HepG2 (cell line): ENCODE results near the gene TMEM167B. TPM values are rescaled to one million over a fixed set of nuclear protein-coding genes. Genes with fewer than 3 reads are reported as not detected.

Source experiments
- GATAD2A ChIP-seq: IDR thresholded peaks from 2 replicates; pipeline ENCODE4 v1.6.1; 2016
- HNRNPH1 ChIP-seq: fragments of 200-400 bp; formaldehyde crosslinking; optimal IDR thresholded peaks from 2 replicates; pipeline ENCODE3; 2017; ENCODE audit warnings: mild to moderate bottlenecking, low read depth, low read length
- IRF1 ChIP-seq: sonication (generic); formaldehyde crosslinking; IDR thresholded peaks from 2 replicates; pipeline ENCODE4 v1.4.0; 2020; ENCODE audit warnings: low read depth, mild to moderate bottlenecking, missing genetic modification reagents
- MAZ ChIP-seq, 2 experiments: sonication (generic) in 1 of 2; formaldehyde crosslinking in 1 of 2; IDR thresholded peaks; 2 replicates each; pipeline versions ENCODE4 v1.5.0 to v1.6.1; 2012 to 2020; ENCODE audit warnings: low read depth in 2 of 2, mild to moderate bottlenecking in 2 of 2, borderline replicate concordance in 1 of 2, improper control_type of control experiment in 1 of 2, low read length in 1 of 2, missing genetic modification reagents in 1 of 2, moderate library complexity in 1 of 2
- MNT ChIP-seq: fragments of 450-650 bp; IDR thresholded peaks from 2 replicates; pipeline ENCODE4 v1.6.1; 2016
- RELA ChIP-seq: sonication (generic); formaldehyde crosslinking; IDR thresholded peaks from 2 replicates; pipeline ENCODE4 v1.4.0; 2020; ENCODE audit warnings: missing genetic modification reagents
- SALL1 ChIP-seq: sonication (generic); formaldehyde crosslinking; IDR thresholded peaks from 2 replicates; pipeline ENCODE4 v1.8.0; 2022; ENCODE audit warnings: mild to moderate bottlenecking, missing genetic modification reagents
- SIN3B ChIP-seq: fragments of 150-350 bp; IDR thresholded peaks from 2 replicates; pipeline ENCODE4 v1.6.1; 2014; ENCODE audit warnings: low read length
- TCF7 ChIP-seq: sonication (generic); IDR thresholded peaks from 2 replicates; pipeline ENCODE4 v1.6.1; 2016; ENCODE audit warnings: antibody characterized with exemption, low read depth
- THAP7 ChIP-seq: sonication (generic); formaldehyde crosslinking; IDR thresholded peaks from 2 replicates; pipeline ENCODE4 v1.8.1; 2023; ENCODE audit warnings: mild to moderate bottlenecking, missing genetic modification reagents
- XBP1 ChIP-seq: sonication (generic); formaldehyde crosslinking; IDR thresholded peaks from 2 replicates; pipeline ENCODE4 v1.5.0; 2020; ENCODE audit warnings: missing genetic modification reagents
- XRCC5 ChIP-seq: fragments of 200-400 bp; formaldehyde crosslinking; optimal IDR thresholded peaks from 2 replicates; pipeline ENCODE3; 2017; ENCODE audit warnings: mild to moderate bottlenecking, low read length
- ZBTB25 ChIP-seq: IDR thresholded peaks from 2 replicates; pipeline ENCODE4 v1.6.1; 2018; ENCODE audit warnings: missing genetic modification reagents
- ZBTB43 ChIP-seq: sonication (generic); formaldehyde crosslinking; conservative IDR thresholded peaks from 2 replicates; pipeline ENCODE4 v1.4.0; 2020; ENCODE audit warnings: missing genetic modification reagents
- ZNF260 ChIP-seq: sonication (generic); formaldehyde crosslinking; IDR thresholded peaks from 2 replicates; pipeline ENCODE4 v1.4.0; 2020; ENCODE audit warnings: missing genetic modification reagents, low read depth, mild to moderate bottlenecking, borderline replicate concordance
- ZNF460 ChIP-seq: sonication (generic); formaldehyde crosslinking; IDR thresholded peaks from 2 replicates; pipeline ENCODE4 v1.5.1; 2020; ENCODE audit warnings: missing genetic modification reagents, mild to moderate bottlenecking, borderline replicate concordance
- ZNF552 ChIP-seq: sonication (generic); formaldehyde crosslinking; IDR thresholded peaks from 2 replicates; pipeline ENCODE4 v1.9.0; 2022; ENCODE audit warnings: missing genetic modification reagents, mild to moderate bottlenecking, borderline replicate concordance
- ZNF619 ChIP-seq: sonication (generic); formaldehyde crosslinking; IDR thresholded peaks from 2 replicates; pipeline ENCODE4 v1.4.0; 2020; ENCODE audit warnings: mild to moderate bottlenecking, missing genetic modification reagents
- ZNF770 ChIP-seq: sonication (generic); formaldehyde crosslinking; IDR thresholded peaks from 2 replicates; pipeline ENCODE4 v1.5.0; 2020; ENCODE audit warnings: mild to moderate bottlenecking, missing genetic modification reagents
- ZNF850 ChIP-seq: sonication (generic); formaldehyde crosslinking; conservative IDR thresholded peaks from 2 replicates; pipeline ENCODE4 v1.9.0; 2021; ENCODE audit warnings: mild to moderate bottlenecking, missing genetic modification reagents
- ZSCAN12 ChIP-seq: sonication (generic); formaldehyde crosslinking; IDR thresholded peaks from 2 replicates; pipeline ENCODE4 v1.9.0; 2021; ENCODE audit warnings: mild to moderate bottlenecking, missing genetic modification reagents
- polyA plus RNA-seq, 8 experiments: library from polyadenylated mRNA; depleted of rRNA in 3 of 8; stranded (reverse) in 7 of 8; unstranded in 1 of 8; fragments of >200 nt; fragmentation: Illumina TruSeq in 4 of 8; extraction: Trizol in 4 of 8; gene quantifications; 2 replicates each; pipeline versions ENCODE4 v1.2.1 to v1.2.3, GENCODE V29; 2011 to 2016; ENCODE audit warnings: low read depth in 4 of 8, missing spikeins in 1 of 8, mixed read lengths in 1 of 8; ENCODE audit not compliant: insufficient read depth in 1 of 8
- total RNA-seq, 5 experiments: library from RNA; depleted of rRNA; stranded (reverse); fragments of >200 nt; fragmentation: Illumina TruSeq; extraction: Trizol; gene quantifications; 2 replicates each; pipeline ENCODE4 v1.2.3, GENCODE V29; 2016; ENCODE audit warnings: low read depth in 1 of 5

The TMEM167B gene
- total and polyA plus RNA-seq, 2 of the 13 experiments (the other 11 are each of a cell fraction or from before 2014, with no cell fraction given), result 9.5 to 22.4 TPM

- TF ChIP-seq MNT, result no peak
- TF ChIP-seq MAZ (IDR thresholded peaks at IDR 0.05; ENCODE audit: borderline replicate concordance, low read depth, low read length), result peak; percentile 23; the same call in 1 of the 2 replicates
- TF ChIP-seq MAZ (CRISPR knock-in tag; IDR thresholded peaks at IDR 0.05; ENCODE audit: low read depth), result peak; percentile 70; the same call in 1 of the 2 replicates
- peak; percentile 89 for TF ChIP-seq SALL1 (CRISPR knock-in tag)
- 0 out of 2 replicates have a peak, but pooled peaks have one; percentile 36 for TF ChIP-seq ZSCAN12 (CRISPR knock-in tag)
- peak; percentile 91 for TF ChIP-seq ZBTB25 (CRISPR knock-in tag)
- peak; percentile 74; the same call in 1 of the 2 replicates for TF ChIP-seq SIN3B
- no peak; the same call in 1 of the 2 replicates for TF ChIP-seq ZNF619 (CRISPR knock-in tag)
- no peak for TF ChIP-seq ZNF850 (CRISPR knock-in tag)
- peak; percentile 56; the same call in 1 of the 2 replicates for TF ChIP-seq ZBTB43
- peak; percentile 100 for TF ChIP-seq XRCC5
- peak; percentile 88 for TF ChIP-seq ZNF460
- no peak for TF ChIP-seq RELA (CRISPR knock-in tag)
- TF ChIP-seq THAP7 (CRISPR knock-in tag), result no peak
- peak; percentile 64; the same call in 1 of the 2 replicates for TF ChIP-seq ZNF770 (CRISPR knock-in tag)
- no peak for TF ChIP-seq ZNF260 (CRISPR knock-in tag)
- TF ChIP-seq XBP1, result no peak
- TF ChIP-seq HNRNPH1, result no peak
- no peak for TF ChIP-seq ZNF552 (CRISPR knock-in tag)
- TF ChIP-seq TCF7, result no peak
- TF ChIP-seq GATAD2A (CRISPR knock-in tag), result peak; percentile 85
- no peak for TF ChIP-seq IRF1 (CRISPR knock-in tag)
These were observed at the start of gene TMEM167B (continued) for GRCh38 chr1:109090196-109091077.
